ENCODE results near the gene THPO. TPM values are rescaled to one million over a fixed set of nuclear protein-coding genes. Genes with fewer than 3 reads are reported as not detected.

Gene THPO
- total and polyA plus RNA-seq, 2 donors (not counting 3 experiments of a cell fraction or from before 2014, with no cell fraction given), result 0.08 TPM; not detected in 1

- H3K4me3 ChIP-seq (replicated peaks in 1 of 3; ENCODE audit: insufficient read depth in 1 of 3, low read depth in 1 of 3, low read length in 3 of 3), result no peak overlapping the region
- FAIRE-seq (peak; percentile 89), DNase-seq (ENCODE audit: low read depth, low spot score) (peak; percentile 62)
- intact Hi-C loops (cut with micrococcal nuclease), result loop anchor here (1.0 kb wide), 4 partner anchors 46 to 127 kb away; no protein-coding TSS in a partner anchor
- H3K9ac ChIP-seq (replicated peaks; ENCODE audit: extremely low read depth, insufficient read depth, low read length), result no peak overlapping the region
- no peak overlapping the region for H2AFZ ChIP-seq (ENCODE audit: low read depth, low read length)
- no peaks in the 10 kb centered on the region for H3K27me3 ChIP-seq (ENCODE audit: control insufficient read depth in 2 of 2, insufficient read depth in 2 of 2, low read length in 2 of 2)
- dilution Hi-C loops (cut with MboI; ENCODE audit: extremely low pct_ligation_motif_present, low sequenced_read_pairs), result no loop called here
- no peaks in the 10 kb centered on the region for H3K36me3 ChIP-seq (ENCODE audit: control insufficient read depth in 2 of 2, extremely low read depth in 1 of 2, insufficient read depth in 2 of 2, low read length in 2 of 2)
- H3K79me2 ChIP-seq (ENCODE audit: control insufficient read depth, insufficient read depth, low read length), result no peaks in the 10 kb centered on the region
- TF ChIP-seq MYC (IDR thresholded peaks at IDR 0.05; ENCODE audit: low read depth, low read length) (peak; percentile 58), EZH2 (IDR thresholded peaks at IDR 0.05; ENCODE audit: borderline replicate concordance, low read depth, low read length, severe bottlenecking) (no peak), MAX (IDR thresholded peaks at IDR 0.05; ENCODE audit: insufficient read depth, insufficient read length) (peak; percentile 3), POLR2A (IDR thresholded peaks at IDR 0.05; ENCODE audit: low read depth, low read length) (no peak), CTCF (IDR thresholded peaks at IDR 0.05; ENCODE audit: extremely low read depth in 1 of 2, insufficient read depth in 1 of 2, low read depth in 1 of 2, low read length in 2 of 2) (peak; percentile 88 to 98)
- H3K27ac ChIP-seq (ENCODE audit: insufficient read depth, low read depth, low read length), result no peak overlapping the region
- no peaks in the 10 kb centered on the region for H3K9me3 ChIP-seq (replicated peaks; ENCODE audit: control insufficient read depth, insufficient read depth, low read length)
- H3K4me2 ChIP-seq (ENCODE audit: insufficient read depth, low read length), result no peak overlapping the region
- no peaks in the 10 kb centered on the region for H3K9me1 ChIP-seq (replicated peaks; ENCODE audit: control insufficient read depth, extremely low read depth, insufficient read depth, low read length)
- ChIA-PET CTCF (interaction anchor here (0.6 to 13.7 kb wide), 15 partner anchors 9 to 127 kb away, joined by 3 to 198 read pairs (median 7); no protein-coding TSS in a partner anchor), POLR2A (no interaction called here)
- no peaks in the 10 kb centered on the region for H4K20me1 ChIP-seq (replicated peaks; ENCODE audit: control insufficient read depth, extremely low read depth, insufficient read depth, low read length)
- H3K4me1 ChIP-seq (ENCODE audit: control insufficient read depth, extremely low read depth, insufficient read depth, low read length), result no peaks in the 10 kb centered on the region
- no TSS peak for BruUV-seq (replicated peaks)
Observed at GRCh38 chr3:184417619-184418327, 39.8 kb upstream of the THPO start.

All from endothelial cell of umbilical vein (primary cell).